ENCODE results near the gene CMTM1. TPM values are rescaled to one million over a fixed set of nuclear protein-coding genes. Genes with fewer than 3 reads are reported as not detected.

The CMTM1 gene
- total and polyA plus RNA-seq, 2 experiments from 2014 or later = 1.4 to 1.8 TPM

DNA sequence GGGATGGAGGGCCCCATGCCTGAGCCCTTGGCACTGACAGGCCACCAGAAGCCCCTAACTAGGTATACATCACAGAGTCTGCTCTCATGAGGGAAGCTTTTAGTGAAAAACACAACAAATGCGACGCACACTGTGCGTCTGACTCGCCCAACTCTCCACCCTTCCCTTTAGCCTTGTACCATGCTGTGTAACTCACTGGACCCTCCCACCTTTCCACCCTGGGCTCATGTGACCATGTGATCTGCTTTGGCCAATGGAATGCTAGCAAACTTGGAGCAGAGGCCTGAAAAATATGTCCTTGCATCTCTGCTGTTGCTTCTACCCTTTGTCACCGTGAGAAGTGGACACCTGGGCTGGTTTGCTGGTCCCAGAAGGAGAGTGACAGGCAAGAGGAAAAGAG lies 37.9 kb upstream of the CMTM1 start:
- 95% methylated on average over 5 of the region's 5 CpGs for WGBS (ENCODE audit: low lambda C conversion rate, missing lambda C conversion rate)
- Histone ChIP-seq H3K27me3 (no peaks in the 10 kb centered on the region), H3K79me2 (no peaks in the 10 kb centered on the region), H3K36me3 (replicated peaks; ENCODE audit: insufficient read depth, low read depth) (no peaks in the 10 kb centered on the region), H3K4me3 (no peak overlapping the region), H3K9me2 (replicated peaks; ENCODE audit: insufficient read depth) (no peaks in the 10 kb centered on the region), H3K4me2 (no peak overlapping the region), H3K27ac (no peak overlapping the region), H2AFZ (no peak overlapping the region), H4K20me1 (ENCODE audit: insufficient read depth, poor library complexity, severe bottlenecking) (no peaks in the 10 kb centered on the region), H3K4me1 (ENCODE audit: insufficient read depth) (no peaks in the 10 kb centered on the region), H3K9me3 (ENCODE audit: low read depth) (no peaks in the 10 kb centered on the region)
- no peak for DNase-seq (ENCODE audit: low spot score)
- TF ChIP-seq, protein P1, sequence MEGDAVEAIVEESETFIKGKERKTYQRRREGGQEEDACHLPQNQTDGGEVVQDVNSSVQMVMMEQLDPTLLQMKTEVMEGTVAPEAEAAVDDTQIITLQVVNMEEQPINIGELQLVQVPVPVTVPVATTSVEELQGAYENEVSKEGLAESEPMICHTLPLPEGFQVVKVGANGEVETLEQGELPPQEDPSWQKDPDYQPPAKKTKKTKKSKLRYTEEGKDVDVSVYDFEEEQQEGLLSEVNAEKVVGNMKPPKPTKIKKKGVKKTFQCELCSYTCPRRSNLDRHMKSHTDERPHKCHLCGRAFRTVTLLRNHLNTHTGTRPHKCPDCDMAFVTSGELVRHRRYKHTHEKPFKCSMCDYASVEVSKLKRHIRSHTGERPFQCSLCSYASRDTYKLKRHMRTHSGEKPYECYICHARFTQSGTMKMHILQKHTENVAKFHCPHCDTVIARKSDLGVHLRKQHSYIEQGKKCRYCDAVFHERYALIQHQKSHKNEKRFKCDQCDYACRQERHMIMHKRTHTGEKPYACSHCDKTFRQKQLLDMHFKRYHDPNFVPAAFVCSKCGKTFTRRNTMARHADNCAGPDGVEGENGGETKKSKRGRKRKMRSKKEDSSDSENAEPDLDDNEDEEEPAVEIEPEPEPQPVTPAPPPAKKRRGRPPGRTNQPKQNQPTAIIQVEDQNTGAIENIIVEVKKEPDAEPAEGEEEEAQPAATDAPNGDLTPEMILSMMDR (IDR thresholded peaks at IDR 0.05; ENCODE audit: poor library complexity) = no peak
- TF ChIP-seq EZH2 (IDR thresholded peaks at IDR 0.05; ENCODE audit: borderline replicate concordance) = no peak
- no peak for TF ChIP-seq EZH2phosphoT487 (IDR thresholded peaks at IDR 0.05; ENCODE audit: low read depth, severe bottlenecking, unreplicated experiment)

DNA sequence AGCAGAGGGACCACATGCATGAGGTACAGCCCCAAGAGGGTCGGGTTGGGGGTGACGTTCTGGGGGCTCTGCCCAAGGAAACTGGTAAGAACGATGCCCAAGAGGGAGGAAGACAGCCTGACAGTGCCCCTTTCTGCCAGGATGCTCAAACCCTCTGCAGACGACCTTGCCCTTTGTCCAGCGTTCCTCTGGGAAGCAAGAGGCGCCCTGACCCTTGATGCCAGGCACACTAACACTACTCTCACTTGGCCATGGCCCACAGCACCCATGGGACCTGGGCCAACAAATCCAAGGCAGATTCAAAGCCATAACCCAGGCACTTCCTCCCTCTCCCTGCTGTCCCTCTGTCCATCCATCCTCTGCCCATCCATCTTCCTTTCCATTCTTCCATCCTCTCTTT lies 36.8 kb upstream of the CMTM1 start:
- H3K27me3 ChIP-seq = no peaks in the 10 kb centered on the region
- TF ChIP-seq EZH2phosphoT487 (IDR thresholded peaks at IDR 0.05; ENCODE audit: low read depth, severe bottlenecking, unreplicated experiment) = no peak
- TF ChIP-seq, protein P1 (IDR thresholded peaks at IDR 0.05; ENCODE audit: poor library complexity) = no peak
- no peak for TF ChIP-seq EZH2 (IDR thresholded peaks at IDR 0.05; ENCODE audit: borderline replicate concordance)
- no peaks in the 10 kb centered on the region for H4K20me1 ChIP-seq (ENCODE audit: insufficient read depth, poor library complexity, severe bottlenecking)
- 92% methylated on average over 6 of the region's 6 CpGs for WGBS (ENCODE audit: low lambda C conversion rate, missing lambda C conversion rate)
- no peaks in the 10 kb centered on the region for H3K79me2 ChIP-seq
- H3K9me3 ChIP-seq (ENCODE audit: low read depth) = no peaks in the 10 kb centered on the region
- no peaks in the 10 kb centered on the region for H3K36me3 ChIP-seq (replicated peaks; ENCODE audit: insufficient read depth, low read depth)
- no peak overlapping the region for H3K4me3 ChIP-seq
- H3K27ac ChIP-seq = no peak overlapping the region
- H3K4me1 ChIP-seq (ENCODE audit: insufficient read depth) = no peaks in the 10 kb centered on the region
- H3K9me2 ChIP-seq (replicated peaks; ENCODE audit: insufficient read depth) = no peaks in the 10 kb centered on the region
- no peak overlapping the region for H3K4me2 ChIP-seq
- no peak for DNase-seq (ENCODE audit: low spot score)
- H2AFZ ChIP-seq = no peak overlapping the region

DNA sequence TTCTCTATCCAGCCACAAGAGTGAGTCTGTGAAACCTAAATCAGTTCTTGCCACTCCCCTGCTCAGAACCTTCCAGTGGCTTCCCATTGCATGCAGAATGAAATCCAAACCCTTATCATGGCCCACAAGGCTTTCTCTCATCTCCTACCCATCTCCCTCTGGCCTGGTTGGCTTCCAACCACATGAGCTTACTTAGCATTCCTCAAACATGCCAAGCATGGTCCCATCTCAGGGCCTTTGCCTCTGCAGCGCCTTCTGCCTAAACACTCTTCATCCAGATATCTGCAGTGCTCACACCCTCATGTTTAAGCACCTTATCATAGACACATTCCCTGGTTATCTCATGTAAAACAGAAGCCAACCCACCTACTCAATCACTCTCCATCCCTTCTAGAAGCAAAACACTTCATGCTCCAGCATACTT lies 31.9 kb upstream of the CMTM1 start:
- no peak for TF ChIP-seq EZH2phosphoT487 (IDR thresholded peaks at IDR 0.05; ENCODE audit: low read depth, severe bottlenecking, unreplicated experiment)
- no peak for TF ChIP-seq EZH2 (IDR thresholded peaks at IDR 0.05; ENCODE audit: borderline replicate concordance)
- TF ChIP-seq, protein P1 (IDR thresholded peaks at IDR 0.05; ENCODE audit: poor library complexity) = no peak

DNA sequence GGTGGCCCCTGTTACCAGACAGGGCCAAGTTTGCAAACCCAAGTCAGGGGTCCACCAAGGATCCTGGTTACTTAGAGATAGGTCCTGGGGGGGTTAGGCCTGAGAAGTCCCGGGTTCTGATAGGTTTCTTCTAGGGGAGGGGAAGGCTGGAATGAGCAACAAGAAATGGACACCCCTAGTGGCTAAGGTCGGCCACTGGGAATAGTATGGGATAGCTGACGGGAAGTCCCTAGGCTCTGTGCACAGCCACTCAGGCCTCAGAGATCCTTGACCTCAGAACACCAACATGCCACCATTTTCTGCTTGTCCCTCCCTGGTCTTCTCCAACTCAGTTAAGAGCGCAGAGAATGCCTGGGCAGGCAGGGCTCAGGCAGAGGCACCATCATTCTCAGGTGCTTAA lies 29.7 kb upstream of the CMTM1 start:
- Histone ChIP-seq H3K4me3 (no peak overlapping the region), H4K20me1 (ENCODE audit: insufficient read depth, poor library complexity, severe bottlenecking) (no peaks in the 10 kb centered on the region), H3K9me2 (replicated peaks; ENCODE audit: insufficient read depth) (no peaks in the 10 kb centered on the region), H3K27ac (no peak overlapping the region), H3K4me2 (no peak overlapping the region), H3K9me3 (ENCODE audit: low read depth) (no peaks in the 10 kb centered on the region), H3K4me1 (ENCODE audit: insufficient read depth) (no peaks in the 10 kb centered on the region), H3K36me3 (replicated peaks; ENCODE audit: insufficient read depth, low read depth) (no peaks in the 10 kb centered on the region), H2AFZ (no peak overlapping the region), H3K27me3 (no peaks in the 10 kb centered on the region), H3K79me2 (no peaks in the 10 kb centered on the region)
- DNase-seq (ENCODE audit: low spot score) = no peak
- TF ChIP-seq EZH2 (IDR thresholded peaks at IDR 0.05; ENCODE audit: borderline replicate concordance) = no peak
- TF ChIP-seq, protein P1 (IDR thresholded peaks at IDR 0.05; ENCODE audit: poor library complexity) = no peak
- no peak for TF ChIP-seq EZH2phosphoT487 (IDR thresholded peaks at IDR 0.05; ENCODE audit: low read depth, severe bottlenecking, unreplicated experiment)
- WGBS (ENCODE audit: low lambda C conversion rate, missing lambda C conversion rate) = 94% methylated on average over 4 of the region's 4 CpGs

More for the DNA sequence above, 31.9 kb upstream of the CMTM1 start:
- no peaks in the 10 kb centered on the region for H3K27me3 ChIP-seq
- H3K9me2 ChIP-seq (replicated peaks; ENCODE audit: insufficient read depth) = no peaks in the 10 kb centered on the region
- no peaks in the 10 kb centered on the region for H3K9me3 ChIP-seq (ENCODE audit: low read depth)
- no peak overlapping the region for H3K27ac ChIP-seq
- H3K4me1 ChIP-seq (ENCODE audit: insufficient read depth) = no peaks in the 10 kb centered on the region
- H2AFZ ChIP-seq = no peak overlapping the region
- H4K20me1 ChIP-seq (ENCODE audit: insufficient read depth, poor library complexity, severe bottlenecking) = no peaks in the 10 kb centered on the region
- 89% methylated on average over 1 of the region's 1 CpG for WGBS (ENCODE audit: low lambda C conversion rate, missing lambda C conversion rate)
- no peak overlapping the region for H3K4me2 ChIP-seq
- no peaks in the 10 kb centered on the region for H3K79me2 ChIP-seq
- H3K4me3 ChIP-seq = no peak overlapping the region
- H3K36me3 ChIP-seq (replicated peaks; ENCODE audit: insufficient read depth, low read depth) = no peaks in the 10 kb centered on the region
- DNase-seq (ENCODE audit: low spot score) = no peak

Measured in hepatocyte (in vitro differentiated cells).